Erythroblast (primary cell): ENCODE data around the gene SOCS1.

Source experiments
- DNase-seq, 2 experiments: peaks; one replicate each; lab custom pipeline; 2025; lab: John Stamatoyannopoulos, UW
- GATA1 ChIP-seq: IDR thresholded peaks from 2 replicates; pipeline ENCODE4 v1.6.1; 2011; ENCODE audit warnings: low read depth, mild to moderate bottlenecking, control low read depth, low read length, moderate library complexity
- POLR2A ChIP-seq: IDR thresholded peaks from 2 replicates; pipeline ENCODE4 v1.6.1; 2011; ENCODE audit warnings: mild to moderate bottlenecking, low read length

SOCS1 gene

DNA sequence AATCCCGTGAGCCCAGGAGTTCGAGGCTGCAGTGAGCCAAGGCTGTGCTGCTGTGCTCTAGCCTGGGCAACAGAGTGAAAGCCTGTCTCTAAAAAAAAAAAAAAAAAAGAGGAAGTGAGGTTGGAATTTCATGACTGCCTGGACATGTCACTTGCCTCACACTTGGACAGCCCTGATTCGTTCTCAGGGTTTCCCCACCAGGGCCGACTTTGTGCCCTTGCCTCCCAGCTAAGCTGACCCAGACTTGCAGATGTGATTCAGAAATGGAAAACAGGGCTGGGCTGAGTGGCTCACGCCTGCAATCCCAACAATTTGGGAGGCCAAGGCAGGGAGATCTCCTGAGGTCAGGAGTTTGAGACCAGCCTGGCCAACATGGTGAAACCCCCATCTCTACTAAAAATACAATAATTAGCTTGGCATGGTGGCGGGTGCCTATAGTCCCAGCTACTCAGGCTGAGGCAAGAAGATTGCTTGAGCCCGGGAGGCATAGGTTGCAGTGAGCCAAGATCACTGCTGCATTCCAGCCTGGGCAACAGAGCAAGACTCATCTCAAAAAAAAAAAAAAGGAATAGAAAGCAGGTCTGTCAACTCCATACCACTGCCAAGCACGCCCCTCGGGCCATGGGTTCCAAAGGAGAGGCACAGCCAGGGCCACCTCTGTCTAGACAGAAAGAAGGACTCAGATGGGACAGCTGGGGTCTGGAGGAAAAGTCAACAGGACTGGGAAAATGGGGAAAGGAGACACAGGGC is 46.9 kb downstream of the SOCS1 start:
- no peak for TF ChIP-seq POLR2A
- TF ChIP-seq GATA1 = no peak
- DNase-seq = no peak

DNA sequence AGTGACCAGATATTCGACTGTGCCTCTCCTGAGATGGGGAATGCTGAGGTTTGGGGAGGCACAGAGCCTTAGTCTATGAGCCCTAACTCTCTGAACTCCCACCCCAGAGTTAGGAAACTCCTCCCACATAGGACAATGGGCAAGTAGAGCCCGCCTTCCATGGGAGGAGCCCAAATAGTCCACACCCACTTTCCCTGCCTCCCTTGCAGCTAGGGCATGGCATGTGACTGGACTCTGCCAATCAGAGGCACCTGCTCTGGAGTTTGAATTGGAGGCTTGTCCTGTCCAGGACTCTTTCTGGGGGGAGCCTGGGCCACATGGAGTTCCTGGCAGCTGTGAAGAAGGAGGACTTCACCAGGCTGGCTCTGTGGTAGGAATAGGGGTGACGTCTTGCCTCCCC is 48.4 kb downstream of the SOCS1 start:
- peak; percentile 14 to 27 for DNase-seq
- TF ChIP-seq GATA1 (no peak), POLR2A (no peak)

DNA sequence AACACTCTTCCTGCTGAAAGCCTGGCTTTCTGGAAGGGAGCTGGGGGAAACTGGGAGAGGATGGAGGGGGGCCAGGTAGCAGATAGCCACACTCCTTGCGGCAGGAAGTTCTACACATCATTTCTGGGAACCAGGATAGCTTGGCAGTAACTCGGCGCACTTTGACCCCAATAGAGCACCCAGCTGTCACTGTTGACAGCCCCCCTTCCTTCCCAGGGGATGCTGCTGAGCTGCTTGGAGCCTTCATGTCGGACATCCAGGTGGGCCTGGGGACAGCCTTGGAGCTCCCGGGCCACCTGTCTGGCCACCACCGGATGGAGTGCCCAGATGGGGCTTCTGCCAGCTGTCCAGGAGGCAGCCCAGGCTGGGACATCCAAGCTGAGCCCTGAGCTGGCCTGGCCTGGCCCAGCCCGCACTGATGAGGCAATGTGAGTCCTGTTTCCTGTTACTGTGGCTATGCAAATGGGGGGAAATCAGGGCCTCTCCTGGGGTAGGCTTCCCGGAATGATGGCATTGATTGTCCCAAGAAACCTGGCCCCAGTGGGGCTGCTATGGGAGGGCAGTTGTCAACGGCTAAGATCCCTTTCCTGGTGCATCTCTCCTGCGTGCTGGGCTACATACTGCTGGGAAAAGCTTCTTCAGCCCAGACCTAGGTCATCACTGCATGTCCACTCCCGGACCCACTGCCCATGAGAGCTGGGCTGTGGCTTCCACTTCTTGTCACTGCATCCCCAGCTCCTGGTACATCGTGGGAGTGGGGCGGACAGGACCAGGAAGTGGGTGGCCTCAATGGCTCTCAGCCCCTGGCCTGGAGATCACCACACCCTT is 50.0 kb downstream of the SOCS1 start:
- TF ChIP-seq GATA1 (no peak), POLR2A (no peak)
- DNase-seq = no peak

DNA sequence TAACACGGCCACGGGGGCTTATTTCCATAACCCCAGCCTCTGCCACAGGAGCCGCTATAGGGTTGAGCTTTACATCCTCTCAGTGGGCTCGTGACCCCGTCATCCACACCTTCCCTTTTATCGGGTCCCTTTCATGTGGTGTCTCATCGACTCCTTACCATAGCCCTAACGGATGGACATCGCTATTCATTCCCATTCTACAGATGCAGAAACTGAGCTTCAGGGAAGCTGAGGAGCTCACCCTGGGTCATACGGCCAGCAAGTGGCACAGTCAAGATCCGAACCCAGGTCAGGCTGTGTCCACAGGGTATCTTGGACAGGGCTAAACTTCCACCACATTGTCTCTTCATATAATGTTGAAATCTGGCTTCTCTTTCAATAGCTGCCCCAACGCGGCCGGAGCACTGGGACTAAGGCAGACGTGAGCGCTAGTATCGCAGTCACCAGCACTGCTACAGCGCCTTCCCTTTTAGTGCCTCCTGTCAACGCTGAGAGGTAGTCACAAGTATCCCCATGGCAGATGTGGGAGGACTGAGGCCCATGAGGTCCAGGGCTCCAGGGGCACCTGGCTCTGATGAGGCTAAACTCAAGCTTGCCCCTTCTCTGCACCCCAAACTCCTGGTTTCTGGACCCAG is 50.8 kb downstream of the SOCS1 start:
- DNase-seq = no peak
- TF ChIP-seq GATA1 (no peak), POLR2A (no peak)

DNA sequence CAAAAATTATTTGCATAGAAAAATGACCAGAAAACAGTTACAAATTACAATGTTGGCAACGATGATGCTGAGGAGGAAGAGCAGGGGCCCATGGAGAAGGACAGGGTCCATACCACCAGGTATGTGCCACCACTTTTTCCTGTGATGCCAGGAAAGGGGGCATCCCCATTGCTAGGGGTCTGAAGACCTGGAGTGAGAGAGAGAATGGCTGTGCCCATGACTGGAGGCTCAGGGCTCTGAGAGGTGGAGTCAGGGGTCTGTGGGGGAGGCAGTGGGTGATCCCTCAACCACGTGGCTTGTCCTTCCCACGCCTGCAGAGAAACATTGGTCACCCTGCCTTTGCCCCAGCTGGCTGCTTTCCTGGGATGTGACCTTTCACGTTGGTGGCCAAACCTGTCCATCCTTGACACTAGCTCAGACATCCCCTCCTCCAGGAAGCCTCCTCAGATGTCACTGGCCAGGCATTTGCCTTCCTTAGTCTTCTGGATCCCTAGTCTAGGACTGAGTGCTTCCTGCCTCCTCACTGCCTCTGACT is 51.4 kb downstream of the SOCS1 start:
- no peak for TF ChIP-seq GATA1
- no peak for TF ChIP-seq POLR2A
- no peak for DNase-seq
